Loucy (cell line): Measurements from ENCODE around the gene SLU7.
"Not testable (repeated sequence)": the region's sequence is repeated elsewhere in the genome, so short reads cannot be mapped to it uniquely, and the experiment has no call there.

Experiments
- CTCF ChIP-seq: fragments of 200-600 bp; sonication (generic); conservative IDR thresholded peaks from 2 replicates; pipeline ENCODE4 v1.5.1; 2014; ENCODE audit warnings: mild to moderate bottlenecking, antibody characterized with exemption, low read length
- EZH2phosphoT487 ChIP-seq: fragments of 200-600 bp; IDR thresholded peaks from 2 replicates; pipeline ENCODE4 v1.6.1; 2018; ENCODE audit warnings: antibody characterized with exemption, mild to moderate bottlenecking, moderate library complexity, borderline replicate concordance

DNA sequence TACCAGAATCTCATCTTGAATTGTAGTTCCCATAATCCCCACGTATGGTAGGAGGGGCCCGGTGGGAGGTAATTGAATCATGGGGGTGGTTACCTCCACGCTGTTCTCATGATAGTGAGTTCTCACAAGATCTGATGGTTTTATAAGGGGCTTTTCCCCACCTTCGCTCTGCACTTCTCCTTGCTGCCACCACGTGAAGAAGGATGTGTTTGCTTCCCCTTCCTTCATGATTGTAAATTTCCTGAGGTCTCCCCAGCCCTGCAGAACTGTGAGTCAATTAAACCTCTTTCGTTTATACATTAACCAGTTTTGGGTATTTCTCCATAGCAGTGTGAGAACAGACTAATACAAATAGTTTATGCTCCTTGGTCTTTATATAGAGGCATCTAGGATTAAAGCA is 17.8 kb upstream of the SLU7 start:
- not testable (repeated sequence) for TF ChIP-seq CTCF, EZH2phosphoT487
